ENCODE results near the gene RASAL2. TPM values are rescaled to one million over a fixed set of nuclear protein-coding genes. Genes with fewer than 3 reads are reported as not detected.

RASAL2 gene
- total and polyA plus RNA-seq, 4 donors = 1.9 to 37.3 (median 22.2) TPM

GRCh38 chr1:178137238-178137637 lies 43.3 kb downstream of the RASAL2 start:
- WGBS, 2 donors = 5% methylated on average over 2 of the region's 2 CpGs
- Histone ChIP-seq H3K36me3 (ENCODE audit: control insufficient read depth in 1 of 2, insufficient read depth in 2 of 2, low read length in 1 of 2) (no peaks in the 10 kb centered on the region), H3K4me3 (ENCODE audit: low read length in 2 of 2) (no peak overlapping the region), H3K4me1 (ENCODE audit: control insufficient read depth in 1 of 2, insufficient read depth in 2 of 2, low read length in 2 of 2) (peaks cover 0 to 3% of the 10 kb centered on the region in 2 donors), H3K27ac (ENCODE audit: low read depth in 1 of 2, low read length in 2 of 2) (no peak overlapping the region), H3K9me3 (ENCODE audit: control insufficient read depth, low read length) (no peaks in the 10 kb centered on the region), H3K27me3 (ENCODE audit: control insufficient read depth in 1 of 2, insufficient read depth in 2 of 2, low read length in 1 of 2) (no peaks in the 10 kb centered on the region)
- intact Hi-C loops (cut with DNase I) = no loop called here
- DNase-seq (no peak), ATAC-seq (ENCODE audit: low FRiP score) (peak; percentile 50)

GRCh38 chr1:178142806-178143205 lies 48.9 kb downstream of the RASAL2 start:
- Histone ChIP-seq H3K36me3 (ENCODE audit: control insufficient read depth in 1 of 2, insufficient read depth in 2 of 2, low read length in 1 of 2) (no peaks in the 10 kb centered on the region), H3K4me3 (ENCODE audit: low read length in 2 of 2) (no peak overlapping the region), H3K4me1 (ENCODE audit: control insufficient read depth in 1 of 2, insufficient read depth in 2 of 2, low read length in 2 of 2) (peaks cover 0 to 6% of the 10 kb centered on the region in 2 donors), H3K27ac (ENCODE audit: low read depth in 1 of 2, low read length in 2 of 2) (no peak overlapping the region), H3K9me3 (ENCODE audit: control insufficient read depth, low read length) (no peaks in the 10 kb centered on the region), H3K27me3 (ENCODE audit: control insufficient read depth in 1 of 2, insufficient read depth in 2 of 2, low read length in 1 of 2) (no peaks in the 10 kb centered on the region)
- intact Hi-C loops (cut with DNase I) = no loop called here
- DNase-seq = no peak
- 95 to 97% methylated on average over 4 of the region's 4 CpGs for WGBS, 2 donors
- no peak for ATAC-seq (ENCODE audit: low FRiP score)

GRCh38 chr1:178143730-178144690 lies 50.1 kb downstream of the RASAL2 start:
- DNase-seq = no peak
- no peaks in the 10 kb centered on the region for H3K36me3 ChIP-seq (ENCODE audit: control insufficient read depth in 1 of 2, insufficient read depth in 2 of 2, low read length in 1 of 2)
- H3K4me3 ChIP-seq (ENCODE audit: low read length in 2 of 2) = no peak overlapping the region
- ATAC-seq (ENCODE audit: low FRiP score) = no peak
- H3K27me3 ChIP-seq (ENCODE audit: control insufficient read depth in 1 of 2, insufficient read depth in 2 of 2, low read length in 1 of 2) = no peaks in the 10 kb centered on the region
- no peak overlapping the region for H3K27ac ChIP-seq (ENCODE audit: low read depth in 1 of 2, low read length in 2 of 2)
- intact Hi-C loops (cut with DNase I) = no loop called here
- H3K4me1 ChIP-seq (ENCODE audit: control insufficient read depth in 1 of 2, insufficient read depth in 2 of 2, low read length in 2 of 2) = peaks cover 0 to 6% of the 10 kb centered on the region in 2 donors
- WGBS, 2 donors = 85 to 87% methylated on average over 2 of the region's 2 CpGs
- no peaks in the 10 kb centered on the region for H3K9me3 ChIP-seq (ENCODE audit: control insufficient read depth, low read length)

GRCh38 chr1:178145605-178146004 lies 51.7 kb downstream of the RASAL2 start:
- Histone ChIP-seq H3K4me3 (ENCODE audit: low read length in 2 of 2) (no peak overlapping the region), H3K9me3 (ENCODE audit: control insufficient read depth, low read length) (no peaks in the 10 kb centered on the region), H3K27ac (ENCODE audit: low read depth in 1 of 2, low read length in 2 of 2) (no peak overlapping the region), H3K4me1 (ENCODE audit: control insufficient read depth in 1 of 2, insufficient read depth in 2 of 2, low read length in 2 of 2) (peaks cover 0 to 6% of the 10 kb centered on the region in 2 donors), H3K27me3 (ENCODE audit: control insufficient read depth in 1 of 2, insufficient read depth in 2 of 2, low read length in 1 of 2) (no peaks in the 10 kb centered on the region), H3K36me3 (ENCODE audit: control insufficient read depth in 1 of 2, insufficient read depth in 2 of 2, low read length in 1 of 2) (no peaks in the 10 kb centered on the region)
- DNase-seq (no peak), ATAC-seq (ENCODE audit: low FRiP score) (no peak)
- intact Hi-C loops (cut with DNase I) = no loop called here
- WGBS, 2 donors = 86 to 89% methylated on average over 1 of the region's 1 CpG

- Histone ChIP-seq H3K9me3 (ENCODE audit: control insufficient read depth, low read length) (no peaks in the 10 kb centered on the region), H3K27me3 (ENCODE audit: control insufficient read depth in 1 of 2, insufficient read depth in 2 of 2, low read length in 1 of 2) (no peaks in the 10 kb centered on the region), H3K4me1 (ENCODE audit: control insufficient read depth in 1 of 2, insufficient read depth in 2 of 2, low read length in 2 of 2) (peaks cover 0 to 6% of the 10 kb centered on the region in 2 donors), H3K27ac (ENCODE audit: low read depth in 1 of 2, low read length in 2 of 2) (no peak overlapping the region), H3K4me3 (ENCODE audit: low read length in 2 of 2) (no peak overlapping the region), H3K36me3 (ENCODE audit: control insufficient read depth in 1 of 2, insufficient read depth in 2 of 2, low read length in 1 of 2) (no peaks in the 10 kb centered on the region)
- ATAC-seq (ENCODE audit: low FRiP score) = no peak
- no peak for DNase-seq
- intact Hi-C loops (cut with DNase I) = no loop called here
- WGBS, 2 donors = 83 to 87% methylated on average over 2 of the region's 2 CpGs
Measured at GRCh38 chr1:178146436-178146835, 52.5 kb downstream of the RASAL2 start.

GRCh38 chr1:178150610-178151009 lies 56.7 kb downstream of the RASAL2 start:
- peaks cover 2 to 12% of the 10 kb centered on the region in 2 donors for H3K4me1 ChIP-seq (ENCODE audit: control insufficient read depth in 1 of 2, insufficient read depth in 2 of 2, low read length in 2 of 2)
- intact Hi-C loops (cut with DNase I) = no loop called here
- DNase-seq (no peak), ATAC-seq (ENCODE audit: low FRiP score) (no peak)
- H3K27me3 ChIP-seq (ENCODE audit: control insufficient read depth in 1 of 2, insufficient read depth in 2 of 2, low read length in 1 of 2) = no peaks in the 10 kb centered on the region
- no peak overlapping the region for H3K4me3 ChIP-seq (ENCODE audit: low read length in 2 of 2)
- no peaks in the 10 kb centered on the region for H3K36me3 ChIP-seq (ENCODE audit: control insufficient read depth in 1 of 2, insufficient read depth in 2 of 2, low read length in 1 of 2)
- 0% methylated on average over 1 of the region's 1 CpG for WGBS, 2 donors
- H3K27ac ChIP-seq (ENCODE audit: low read depth in 1 of 2, low read length in 2 of 2) = no peak overlapping the region
- H3K9me3 ChIP-seq (ENCODE audit: control insufficient read depth, low read length) = no peaks in the 10 kb centered on the region

GRCh38 chr1:178151831-178152230 lies 57.9 kb downstream of the RASAL2 start:
- Histone ChIP-seq H3K4me1 (ENCODE audit: control insufficient read depth in 1 of 2, insufficient read depth in 2 of 2, low read length in 2 of 2) (peaks cover 2 to 6% of the 10 kb centered on the region in 2 donors), H3K27ac (ENCODE audit: low read depth in 1 of 2, low read length in 2 of 2) (no peak overlapping the region), H3K27me3 (ENCODE audit: control insufficient read depth in 1 of 2, insufficient read depth in 2 of 2, low read length in 1 of 2) (no peaks in the 10 kb centered on the region), H3K9me3 (ENCODE audit: control insufficient read depth, low read length) (no peaks in the 10 kb centered on the region), H3K4me3 (ENCODE audit: low read length in 2 of 2) (no peak overlapping the region), H3K36me3 (ENCODE audit: control insufficient read depth in 1 of 2, insufficient read depth in 2 of 2, low read length in 1 of 2) (no peaks in the 10 kb centered on the region)
- intact Hi-C loops (cut with DNase I) = no loop called here
- ATAC-seq (ENCODE audit: low FRiP score) (no peak), DNase-seq (no peak)
- WGBS, 2 donors = 71 to 90% methylated on average over 1 of the region's 1 CpG

- Histone ChIP-seq H3K4me1 (ENCODE audit: control insufficient read depth in 1 of 2, insufficient read depth in 2 of 2, low read length in 2 of 2) (peaks cover 2 to 6% of the 10 kb centered on the region in 2 donors), H3K27ac (ENCODE audit: low read depth in 1 of 2, low read length in 2 of 2) (no peak overlapping the region), H3K27me3 (ENCODE audit: control insufficient read depth in 1 of 2, insufficient read depth in 2 of 2, low read length in 1 of 2) (no peaks in the 10 kb centered on the region), H3K36me3 (ENCODE audit: control insufficient read depth in 1 of 2, insufficient read depth in 2 of 2, low read length in 1 of 2) (no peaks in the 10 kb centered on the region), H3K9me3 (ENCODE audit: control insufficient read depth, low read length) (no peaks in the 10 kb centered on the region), H3K4me3 (ENCODE audit: low read length in 2 of 2) (no peak overlapping the region)
- WGBS, 2 donors = 76 to 77% methylated on average over 6 of the region's 6 CpGs
- intact Hi-C loops (cut with DNase I) = no loop called here
- no peak for DNase-seq
- ATAC-seq (ENCODE audit: low FRiP score) = no peak
Measured at GRCh38 chr1:178155481-178156255, 61.8 kb downstream of the RASAL2 start.
